Activated T-cell treated with anti-CD3 and anti-CD28 coated beads for 1 hour (primary cell): ENCODE data around the gene GAL3ST2.
"Not testable (repeated sequence)": the region's sequence is repeated elsewhere in the genome, so short reads cannot be mapped to it uniquely, and the experiment has no call there.

Experiments
- DNase-seq: peaks from one replicate; pipeline ENCODE4 v3.0.0-alpha.2; 2020; ENCODE audit warnings: low read depth

Gene GAL3ST2

GRCh38 chr2:241748468-241749256 lies 28.0 kb upstream of the GAL3ST2 start:
- no peak for DNase-seq

DNA sequence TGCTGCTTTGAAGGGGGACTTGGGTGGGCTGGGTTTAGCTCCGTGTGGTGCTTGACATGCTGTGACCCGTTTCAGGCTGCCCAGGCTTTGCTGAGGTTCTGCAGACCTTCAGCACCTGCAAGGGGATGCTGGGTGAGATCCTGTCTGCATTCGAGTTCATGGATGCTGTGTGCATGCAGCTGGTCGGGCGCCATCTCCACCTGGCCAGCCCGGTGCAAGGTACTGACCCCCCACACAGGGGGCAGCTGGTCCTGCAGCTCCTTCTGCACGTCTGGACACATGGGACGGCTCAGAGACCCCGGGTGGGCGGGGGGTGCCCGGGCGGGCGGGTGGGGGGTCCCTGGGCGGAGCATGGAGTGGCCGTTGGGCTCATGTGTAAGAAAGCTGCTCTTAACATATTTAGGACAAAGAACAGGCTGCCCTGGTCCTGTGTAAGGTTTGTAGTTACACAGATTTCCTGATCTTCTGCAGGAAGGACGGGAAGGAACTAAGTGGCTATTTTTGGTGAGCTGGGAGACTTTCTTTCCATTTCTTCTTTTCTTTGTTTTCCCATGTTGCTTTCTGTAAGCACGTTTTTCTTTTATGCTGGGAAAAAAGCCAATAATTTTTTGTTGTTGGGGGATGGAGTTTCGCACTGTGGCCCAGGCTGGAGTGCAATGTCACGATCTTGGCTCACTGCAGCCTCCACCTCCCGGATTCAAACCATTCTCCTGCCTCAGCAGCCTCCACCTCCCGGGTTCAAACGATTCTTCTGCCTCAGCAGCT lies 26.4 kb upstream of the GAL3ST2 start:
- DNase-seq = no peak

- no peak for DNase-seq
These were observed 25.5 kb upstream of the GAL3ST2 start for GRCh38 chr2:241751152-241751551.

DNA sequence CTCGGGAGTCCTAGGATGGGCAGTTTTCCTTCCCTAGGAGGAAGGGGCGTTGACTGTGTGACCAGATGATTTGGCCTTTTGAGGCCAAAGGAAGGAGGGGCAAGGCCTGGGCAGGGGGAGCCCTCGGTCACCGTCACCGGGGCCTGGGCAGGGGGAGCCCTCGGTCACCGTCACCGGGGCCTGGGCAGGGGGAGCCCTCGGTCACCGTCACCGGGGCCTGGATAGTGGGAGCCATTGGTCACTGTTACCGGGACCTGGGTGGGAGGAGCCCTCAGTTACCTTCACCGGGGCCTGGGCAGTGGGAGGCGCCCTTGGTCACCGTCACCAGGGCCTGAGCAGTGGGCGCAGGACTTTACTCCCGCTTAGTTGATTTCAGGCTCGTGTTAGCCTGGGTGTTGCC lies 24.8 kb upstream of the GAL3ST2 start:
- no peak for DNase-seq

DNA sequence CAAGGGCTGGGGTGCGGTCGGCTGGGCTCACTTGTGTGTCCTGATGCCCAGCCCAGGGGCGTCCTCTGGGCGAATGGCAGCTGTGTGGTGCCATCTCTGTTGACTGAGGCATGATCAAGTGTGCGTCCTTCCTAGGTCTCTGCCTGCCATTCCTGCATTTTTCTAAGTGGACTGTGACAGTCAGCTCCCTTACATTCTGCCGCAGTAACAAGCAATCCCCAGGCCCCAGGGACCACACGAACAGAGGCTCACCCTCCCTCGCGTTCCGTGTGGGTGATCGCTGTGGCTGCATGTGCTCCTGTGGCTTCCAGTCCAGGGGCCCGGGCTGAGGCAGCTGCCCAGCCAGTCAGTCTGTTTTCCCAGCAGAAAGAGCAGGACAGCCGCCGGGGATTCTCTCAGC lies 24.4 kb upstream of the GAL3ST2 start:
- DNase-seq = no peak

DNA sequence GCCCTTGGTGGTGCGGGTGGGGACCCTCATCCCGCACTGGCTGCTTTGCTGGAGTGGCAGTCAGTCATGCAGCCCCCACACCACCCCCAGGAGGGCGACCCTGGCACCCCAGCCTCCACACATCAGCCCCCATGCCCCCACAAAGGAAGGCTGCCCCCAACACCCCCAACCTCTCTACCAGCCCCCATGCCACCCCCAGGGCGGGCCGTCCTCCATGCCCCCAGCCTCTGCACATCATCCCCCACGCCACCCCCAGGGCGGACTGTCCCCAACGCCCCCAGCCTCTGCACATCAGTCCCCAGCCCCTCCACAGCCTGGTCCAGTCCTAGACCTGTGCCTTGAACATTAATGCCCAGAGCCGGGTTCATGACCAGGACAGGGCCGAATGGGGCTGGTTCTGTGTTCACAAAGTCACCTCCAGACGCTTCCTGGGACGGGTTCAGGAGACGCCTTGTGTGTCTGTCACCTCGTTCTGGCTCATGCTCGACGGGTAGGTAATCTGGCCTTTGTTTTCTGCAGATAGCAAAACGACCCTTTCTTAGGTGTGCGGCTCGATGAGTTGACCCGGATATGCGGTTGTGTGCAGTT lies 23.8 kb upstream of the GAL3ST2 start:
- no peak for DNase-seq

DNA sequence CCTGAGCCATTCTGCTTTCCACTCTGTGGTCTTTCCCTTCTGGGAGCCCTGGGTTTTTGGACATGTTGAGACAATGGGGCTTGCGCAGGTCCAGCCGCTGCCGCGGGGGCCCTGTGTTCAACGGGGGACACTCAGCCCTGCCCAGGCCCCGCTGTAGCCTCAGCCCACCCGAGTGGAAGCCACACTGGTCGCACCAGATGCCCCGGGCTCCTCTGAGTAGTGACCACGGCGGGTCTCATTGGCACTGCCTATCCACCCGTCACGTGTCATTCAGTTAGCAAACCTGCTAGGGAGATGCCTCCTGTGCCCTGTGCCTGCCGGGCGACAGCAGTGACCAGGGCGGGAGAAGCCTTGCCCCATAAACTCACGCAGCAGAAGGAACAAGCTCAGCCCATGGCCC lies 23.1 kb upstream of the GAL3ST2 start:
- DNase-seq = no peak

DNA sequence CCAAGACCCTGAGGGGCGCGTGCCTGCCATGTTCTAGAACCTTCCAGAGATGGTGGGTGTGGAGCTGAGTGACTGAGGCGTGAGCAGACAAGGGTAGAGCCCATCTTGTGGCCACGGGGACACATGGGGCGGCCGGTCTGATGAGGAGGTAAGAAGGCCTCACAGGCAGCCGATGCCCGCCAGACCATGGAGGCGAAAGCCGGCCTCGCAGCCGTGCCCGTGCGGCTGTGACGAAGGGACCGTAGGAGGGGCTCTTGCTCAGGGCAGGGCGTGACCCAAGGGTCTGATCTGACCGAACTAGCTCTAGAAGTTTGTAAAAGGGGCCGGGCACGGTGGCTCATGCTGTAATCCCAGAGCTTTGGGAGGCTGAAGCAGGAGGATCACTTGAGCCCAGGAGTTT lies 22.6 kb upstream of the GAL3ST2 start:
- no peak for DNase-seq

DNA sequence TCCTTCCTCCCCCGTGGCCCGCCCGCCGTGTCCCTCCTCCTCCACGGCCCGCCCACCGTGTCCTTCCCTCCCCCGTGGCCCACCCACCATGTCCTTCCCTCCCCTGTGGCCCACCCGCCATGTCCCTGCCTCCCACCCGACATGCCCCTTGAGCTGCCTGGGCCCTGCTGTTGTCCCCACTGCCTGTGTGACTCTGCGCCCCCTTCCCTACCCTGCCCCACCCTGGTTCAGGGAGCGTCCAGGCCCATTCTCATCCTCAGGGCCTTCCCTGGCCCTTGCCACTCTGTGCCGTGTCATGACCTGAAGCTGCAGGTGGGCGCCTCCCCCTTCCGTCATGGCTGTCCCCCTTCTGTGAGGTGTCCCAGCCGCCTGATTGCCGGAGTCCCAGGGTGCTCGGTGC lies 21.5 kb upstream of the GAL3ST2 start:
- DNase-seq = no peak

DNA sequence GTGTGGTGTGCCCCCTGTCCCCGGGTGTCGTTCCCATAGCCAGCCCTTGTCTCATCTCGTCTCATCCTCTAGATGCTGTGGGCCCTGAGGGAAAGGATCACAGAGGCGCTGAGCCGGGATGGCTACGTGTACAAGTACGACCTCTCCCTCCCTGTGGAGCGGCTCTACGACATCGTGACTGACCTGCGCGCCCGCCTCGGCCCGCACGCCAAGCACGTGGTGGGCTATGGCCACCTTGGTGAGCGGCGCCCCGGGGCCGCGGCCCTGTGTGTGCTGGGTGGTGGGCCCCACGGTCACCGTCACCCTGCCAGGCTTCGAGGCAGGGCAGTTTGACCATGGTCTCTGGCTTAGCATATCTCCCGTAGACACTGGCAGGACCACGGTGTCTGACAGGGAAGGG lies 20.8 kb upstream of the GAL3ST2 start:
- no peak for DNase-seq

GRCh38 chr2:241759067-241759807 lies 17.4 kb upstream of the GAL3ST2 start:
- no peak for DNase-seq

- not testable (repeated sequence) for DNase-seq
These were observed 16.7 kb upstream of the GAL3ST2 start for GRCh38 chr2:241759893-241760292.

GRCh38 chr2:241760301-241760771 lies 16.3 kb upstream of the GAL3ST2 start:
- no peak for DNase-seq

DNA sequence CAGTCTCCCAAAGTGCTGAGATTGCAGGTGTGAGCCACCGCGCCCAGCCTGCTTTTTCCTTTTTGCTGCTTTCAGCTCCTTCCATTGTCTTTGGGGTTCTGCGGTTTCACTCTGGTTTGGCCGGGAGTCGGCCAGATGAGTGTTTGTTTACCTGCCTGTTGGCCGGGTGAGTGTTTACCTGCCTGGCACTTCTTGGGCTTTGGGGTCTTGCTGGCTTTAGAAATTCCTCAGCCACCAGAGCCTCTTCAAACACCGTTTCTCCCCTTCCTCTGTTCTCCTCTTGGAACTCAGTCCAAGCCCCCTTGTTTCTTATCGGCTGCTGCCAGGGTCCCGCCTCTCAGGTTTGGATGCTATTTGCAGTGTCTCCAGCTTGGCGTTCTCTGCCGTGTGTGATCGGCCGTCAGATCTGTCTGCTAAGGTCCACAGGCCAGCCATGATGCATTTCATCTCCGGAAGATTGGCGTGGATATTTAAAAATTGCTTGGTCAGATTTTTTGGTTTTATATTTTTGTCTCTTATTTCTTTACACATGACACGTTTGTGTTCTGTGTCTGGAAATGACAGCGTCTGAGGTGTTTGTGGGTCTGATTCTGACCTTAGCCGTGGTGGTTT lies 14.2 kb upstream of the GAL3ST2 start:
- no peak for DNase-seq

GRCh38 chr2:241762933-241763369 lies 13.7 kb upstream of the GAL3ST2 start:
- no peak for DNase-seq

GRCh38 chr2:241763551-241764274 lies 12.9 kb upstream of the GAL3ST2 start:
- DNase-seq = no peak

DNA sequence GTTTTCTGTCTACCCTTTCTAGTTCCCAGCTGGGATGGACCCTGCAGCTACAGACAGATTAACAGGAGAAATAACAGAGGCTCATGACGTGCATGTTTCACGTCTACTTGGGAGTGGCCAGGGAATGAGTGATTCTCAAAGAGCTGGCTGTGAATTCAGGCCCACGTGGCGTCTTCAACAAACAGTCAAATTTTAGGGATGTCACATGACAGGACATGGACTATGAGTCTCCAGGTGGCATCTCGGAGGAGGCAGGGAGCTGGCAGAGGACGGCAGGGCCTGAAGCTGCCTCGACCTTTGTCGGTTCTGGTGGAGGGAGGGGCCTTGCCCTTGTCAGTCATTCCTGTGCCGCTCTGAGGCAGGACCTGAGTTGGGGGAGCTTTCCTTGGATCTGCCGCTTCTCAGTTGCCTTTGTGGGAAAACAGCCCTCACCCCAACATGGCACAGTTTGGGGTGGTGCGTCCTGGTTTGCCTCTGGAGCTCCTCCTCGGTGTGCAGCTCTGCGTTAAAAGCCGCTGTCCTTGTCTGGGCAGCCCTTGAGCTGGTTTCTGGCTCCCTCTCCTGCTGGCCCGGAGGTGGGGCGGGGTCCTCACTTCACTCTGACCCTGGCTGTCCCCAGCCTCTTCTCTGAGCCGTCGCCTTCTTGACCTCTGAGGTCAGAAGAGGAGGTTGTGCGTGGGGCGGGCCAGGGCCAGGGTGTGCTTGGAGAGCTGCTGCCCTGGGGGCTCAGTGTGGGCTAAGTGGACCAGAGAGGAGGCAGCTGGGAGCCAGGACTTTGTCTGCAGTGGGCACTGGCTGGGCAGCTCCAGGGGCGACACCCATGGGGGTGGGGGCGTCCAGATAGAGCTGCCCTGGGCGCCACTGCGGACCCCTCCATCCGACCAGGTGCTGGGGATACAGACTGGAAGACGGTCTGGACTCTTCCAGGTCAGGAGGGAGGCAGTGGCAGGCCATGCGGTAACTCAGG lies 12.1 kb upstream of the GAL3ST2 start:
- DNase-seq = no peak

DNA sequence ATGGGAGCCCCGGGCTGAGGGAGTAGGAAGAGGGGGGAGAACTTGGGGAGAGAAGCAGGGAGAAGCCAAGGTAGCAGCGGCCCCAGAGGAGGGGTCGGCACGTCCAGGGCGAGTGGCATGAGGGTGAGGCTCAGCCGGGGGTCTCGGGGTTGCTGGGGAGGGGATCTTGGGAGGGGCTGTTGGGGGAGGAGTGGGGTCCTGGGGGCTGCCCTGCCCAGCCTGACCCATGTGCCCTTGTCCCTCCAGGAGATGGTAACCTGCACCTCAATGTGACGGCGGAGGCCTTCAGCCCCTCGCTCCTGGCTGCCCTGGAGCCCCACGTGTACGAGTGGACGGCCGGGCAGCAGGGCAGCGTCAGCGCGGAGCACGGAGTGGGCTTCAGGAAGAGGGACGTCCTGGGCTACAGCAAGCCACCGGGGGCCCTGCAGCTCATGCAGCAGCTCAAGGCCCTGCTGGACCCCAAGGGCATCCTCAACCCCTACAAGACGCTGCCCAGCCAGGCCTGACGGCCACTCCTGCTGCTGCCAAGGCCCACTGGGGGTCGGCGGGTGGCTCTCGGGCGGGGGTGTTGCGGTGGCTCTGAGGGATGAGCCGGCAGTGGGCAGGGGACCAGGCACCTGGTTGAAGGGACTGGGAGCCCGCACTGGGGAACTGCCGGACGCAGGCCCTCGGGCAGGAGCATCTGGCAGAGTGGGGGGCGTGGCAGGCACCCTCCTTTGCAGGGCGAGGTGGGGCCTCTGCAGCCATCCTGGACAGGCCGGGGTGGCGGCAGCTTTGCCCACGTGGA lies 9.0 kb upstream of the GAL3ST2 start:
- DNase-seq = no peak

- DNase-seq = no peak
These were observed 8.3 kb upstream of the GAL3ST2 start for GRCh38 chr2:241768251-241768711.
